ENCODE measurements around the gene HSPA1A.
"Not testable (repeated sequence)": the region's sequence is repeated elsewhere in the genome, so short reads cannot be mapped to it uniquely, and the experiment has no call there.

The HSPA1A gene

DNA sequence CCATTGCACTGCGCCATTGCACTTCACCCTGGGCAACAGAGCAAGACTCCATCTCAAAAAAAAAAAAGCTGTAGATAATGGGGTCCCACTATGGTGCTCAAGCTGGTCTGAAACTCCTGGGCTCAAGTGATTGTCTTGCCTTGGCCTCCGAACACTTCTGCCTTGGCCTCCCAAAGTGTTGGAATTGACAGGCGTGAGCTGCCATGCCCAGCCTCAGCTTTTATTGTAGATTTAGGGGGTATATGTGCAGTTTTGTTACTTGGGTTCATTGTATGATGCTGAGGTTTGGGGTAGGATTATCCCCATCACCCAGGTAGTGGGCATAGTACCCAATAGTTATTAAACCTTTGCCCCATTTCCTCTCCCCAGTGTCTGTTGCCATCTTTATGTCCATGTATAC lies 23.6 kb downstream of the HSPA1A start:
- Histone ChIP-seq H3K27ac (no peak overlapping the region), H3K4me3 (ENCODE audit: low read depth, low read length) (no peak overlapping the region), H3K27me3 (ENCODE audit: insufficient read depth, low read depth, severe bottlenecking) (no peaks in the 10 kb centered on the region), H3K9me3 (ENCODE audit: severe bottlenecking) (peaks cover 4% of the 10 kb centered on the region), H3K36me3 (peaks cover 80% of the 10 kb centered on the region)
- TF ChIP-seq, protein P1, sequence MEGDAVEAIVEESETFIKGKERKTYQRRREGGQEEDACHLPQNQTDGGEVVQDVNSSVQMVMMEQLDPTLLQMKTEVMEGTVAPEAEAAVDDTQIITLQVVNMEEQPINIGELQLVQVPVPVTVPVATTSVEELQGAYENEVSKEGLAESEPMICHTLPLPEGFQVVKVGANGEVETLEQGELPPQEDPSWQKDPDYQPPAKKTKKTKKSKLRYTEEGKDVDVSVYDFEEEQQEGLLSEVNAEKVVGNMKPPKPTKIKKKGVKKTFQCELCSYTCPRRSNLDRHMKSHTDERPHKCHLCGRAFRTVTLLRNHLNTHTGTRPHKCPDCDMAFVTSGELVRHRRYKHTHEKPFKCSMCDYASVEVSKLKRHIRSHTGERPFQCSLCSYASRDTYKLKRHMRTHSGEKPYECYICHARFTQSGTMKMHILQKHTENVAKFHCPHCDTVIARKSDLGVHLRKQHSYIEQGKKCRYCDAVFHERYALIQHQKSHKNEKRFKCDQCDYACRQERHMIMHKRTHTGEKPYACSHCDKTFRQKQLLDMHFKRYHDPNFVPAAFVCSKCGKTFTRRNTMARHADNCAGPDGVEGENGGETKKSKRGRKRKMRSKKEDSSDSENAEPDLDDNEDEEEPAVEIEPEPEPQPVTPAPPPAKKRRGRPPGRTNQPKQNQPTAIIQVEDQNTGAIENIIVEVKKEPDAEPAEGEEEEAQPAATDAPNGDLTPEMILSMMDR (IDR thresholded peaks at IDR 0.05; ENCODE audit: low read depth, low read length), result no peak
- DNase-seq, result no peak

DNA sequence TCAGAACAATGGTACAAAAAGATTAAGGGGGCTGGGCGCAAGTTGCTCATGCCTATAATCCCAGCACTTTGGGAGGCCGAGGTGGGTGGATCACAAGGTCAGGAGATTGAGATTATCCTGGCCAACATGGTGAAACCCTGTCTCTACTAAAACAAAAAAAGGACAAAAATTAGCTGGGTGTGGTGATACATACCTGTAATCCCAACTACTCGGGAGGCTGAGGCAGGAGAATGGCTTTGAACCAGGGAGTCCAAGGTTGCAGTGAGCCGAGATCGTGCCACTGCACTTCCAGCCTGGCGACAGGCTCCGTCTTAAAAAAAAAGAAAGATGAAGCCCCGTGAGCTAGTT lies 24.4 kb downstream of the HSPA1A start:
- not testable (repeated sequence) for H3K27me3 ChIP-seq (ENCODE audit: insufficient read depth, low read depth, severe bottlenecking); DNase-seq; H3K4me3 ChIP-seq (ENCODE audit: low read depth, low read length); H3K9me3 ChIP-seq (ENCODE audit: severe bottlenecking)
- Histone ChIP-seq H3K36me3 (peaks cover 80% of the 10 kb centered on the region), H3K27ac (peak overlapping the region; percentile 1; the same call in 1 of the 2 replicates)

DNA sequence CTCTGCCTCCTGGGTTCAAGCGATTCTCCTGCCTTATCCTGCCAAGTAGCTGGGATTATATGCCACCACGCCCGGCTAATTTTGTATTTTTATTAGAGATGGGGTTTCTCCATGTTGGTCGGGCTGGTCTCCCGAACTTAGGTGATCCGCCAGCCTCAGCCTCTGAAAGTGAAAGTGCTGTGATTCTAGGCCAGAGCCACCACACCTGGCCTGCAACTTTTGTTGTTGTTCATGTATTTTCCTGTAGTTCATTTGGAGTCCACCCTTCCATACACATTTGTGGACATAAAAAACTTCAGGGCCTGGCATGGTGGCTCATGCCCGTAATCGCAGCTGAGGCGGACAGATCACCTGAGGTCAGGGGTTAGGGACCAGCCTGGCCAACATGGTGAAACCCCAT lies 26.7 kb downstream of the HSPA1A start:
- Histone ChIP-seq H3K36me3 (peaks cover 58% of the 10 kb centered on the region), H3K27me3 (ENCODE audit: insufficient read depth, low read depth, severe bottlenecking) (no peaks in the 10 kb centered on the region), H3K4me3 (ENCODE audit: low read depth, low read length) (no peak overlapping the region), H3K9me3 (ENCODE audit: severe bottlenecking) (peaks cover 4% of the 10 kb centered on the region), H3K27ac (no peak overlapping the region)
- no peak for DNase-seq
- TF ChIP-seq, protein P1 (IDR thresholded peaks at IDR 0.05; ENCODE audit: low read depth, low read length), result no peak

DNA sequence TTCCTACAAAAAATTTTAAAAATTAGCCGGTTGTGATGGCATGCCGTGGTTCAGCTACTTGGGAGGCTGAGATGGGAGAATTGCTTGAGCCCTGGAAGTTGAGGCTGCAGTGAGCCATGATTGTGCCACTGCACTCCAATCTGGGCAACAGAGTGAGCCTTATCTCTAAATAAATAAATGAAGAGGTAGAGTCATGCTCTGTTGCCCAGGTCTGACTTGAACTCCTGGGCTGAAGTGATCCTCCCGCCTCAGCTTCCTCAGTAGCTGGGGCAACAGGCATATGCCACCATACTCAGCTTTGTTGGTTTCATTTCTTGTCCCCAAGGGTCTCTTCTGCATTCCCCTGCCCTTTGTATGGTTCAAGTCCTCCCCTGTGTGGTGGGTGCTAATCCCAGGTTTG lies 29.2 kb downstream of the HSPA1A start:
- H3K36me3 ChIP-seq, result peaks cover 33% of the 10 kb centered on the region
- H3K27ac ChIP-seq, result no peak overlapping the region
- peaks cover 4% of the 10 kb centered on the region for H3K9me3 ChIP-seq (ENCODE audit: severe bottlenecking)
- no peaks in the 10 kb centered on the region for H3K27me3 ChIP-seq (ENCODE audit: insufficient read depth, low read depth, severe bottlenecking)
- TF ChIP-seq, protein P1 (IDR thresholded peaks at IDR 0.05; ENCODE audit: low read depth, low read length), result no peak
- DNase-seq, result no peak
- no peak overlapping the region for H3K4me3 ChIP-seq (ENCODE audit: low read depth, low read length)

DNA sequence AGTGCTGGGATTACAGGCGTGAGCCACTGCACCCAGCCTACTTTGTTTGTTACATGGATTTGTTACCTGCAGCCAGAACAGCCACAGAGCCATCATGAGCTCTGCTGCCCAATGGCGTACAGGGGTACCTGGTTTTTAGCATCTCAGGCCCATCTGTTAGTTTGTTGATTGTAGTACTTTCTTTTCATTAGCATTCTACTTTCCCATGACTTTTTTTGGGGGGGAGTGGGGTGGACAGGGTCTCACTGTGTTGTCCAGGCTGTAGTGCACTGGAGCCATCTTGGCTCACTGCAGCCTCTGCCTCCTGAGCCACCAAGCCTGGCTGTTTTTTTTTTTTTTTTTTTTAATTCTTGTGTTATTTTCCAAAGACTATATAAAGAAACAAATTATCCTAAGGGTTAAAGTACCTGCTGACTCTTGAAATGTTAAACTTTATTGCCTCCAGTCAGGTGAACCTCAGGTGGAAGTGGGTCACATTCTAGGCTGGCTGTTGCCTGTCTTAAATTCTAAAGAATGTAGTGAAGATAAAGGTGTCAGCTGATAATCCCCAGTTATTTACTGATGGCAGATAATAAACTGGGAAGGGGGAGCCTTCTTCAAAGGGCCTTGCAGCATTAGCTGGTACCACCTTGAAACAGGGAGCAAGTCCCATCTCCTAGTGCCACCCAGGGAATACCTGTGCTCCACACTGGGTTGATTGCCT lies 32.1 kb downstream of the HSPA1A start:
- H3K27me3 ChIP-seq (ENCODE audit: insufficient read depth, low read depth, severe bottlenecking), result no peaks in the 10 kb centered on the region
- no peak overlapping the region for H3K4me3 ChIP-seq (ENCODE audit: low read depth, low read length)
- H3K9me3 ChIP-seq (ENCODE audit: severe bottlenecking), result peaks cover 7% of the 10 kb centered on the region
- H3K27ac ChIP-seq, result no peak overlapping the region
- H3K36me3 ChIP-seq, result peaks cover 5% of the 10 kb centered on the region
- DNase-seq, result no peak
- TF ChIP-seq, protein P1 (IDR thresholded peaks at IDR 0.05; ENCODE audit: low read depth, low read length), result no peak

DNA sequence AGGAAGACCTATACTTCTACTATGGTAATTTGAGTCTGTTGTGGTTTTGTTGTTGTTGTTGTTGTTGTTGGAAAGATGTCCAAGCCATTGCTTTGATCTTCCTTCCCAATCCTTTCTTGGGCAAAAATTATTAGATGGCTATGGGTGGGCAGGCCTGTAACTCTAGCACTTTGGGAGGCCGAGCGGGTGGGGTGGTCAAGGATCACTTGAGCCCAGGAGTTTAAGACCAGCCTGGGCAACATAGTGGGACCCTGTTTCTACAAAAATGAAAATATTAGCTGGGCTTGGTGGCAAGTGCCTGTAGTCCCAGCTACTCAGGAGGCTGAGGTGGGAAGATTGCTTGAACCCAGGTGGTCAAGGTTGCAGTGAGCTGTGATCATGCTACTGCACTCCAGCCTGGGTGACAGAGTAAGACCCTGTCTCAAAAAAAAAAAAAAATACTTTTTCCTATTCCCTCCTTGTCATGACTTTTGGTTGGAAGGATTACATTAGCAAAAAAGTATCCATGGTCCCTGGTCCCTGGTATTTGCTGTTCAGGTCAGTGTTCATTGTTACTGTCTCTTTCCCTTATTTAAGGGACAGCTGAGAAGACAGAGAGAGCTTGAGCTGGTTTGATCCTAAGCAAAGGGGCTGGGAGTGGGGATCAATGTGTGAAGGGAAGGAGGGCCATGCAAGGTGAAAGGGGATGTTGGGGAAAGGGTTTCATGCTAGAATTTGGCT lies 35.6 kb downstream of the HSPA1A start:
- H3K27me3 ChIP-seq (ENCODE audit: insufficient read depth, low read depth, severe bottlenecking), result no peaks in the 10 kb centered on the region
- peaks cover 11% of the 10 kb centered on the region for H3K9me3 ChIP-seq (ENCODE audit: severe bottlenecking)
- peaks cover 12% of the 10 kb centered on the region for H3K36me3 ChIP-seq
- no peak for DNase-seq
- H3K4me3 ChIP-seq (ENCODE audit: low read depth, low read length), result no peak overlapping the region
- 0 out of 2 replicates have a peak overlapping the region, but pooled peaks have one; percentile 5 for H3K27ac ChIP-seq
- TF ChIP-seq, protein P1 (IDR thresholded peaks at IDR 0.05; ENCODE audit: low read depth, low read length), result no peak
